H1 (cell line): Measurements from ENCODE around the gene OR2AJ1. TPM values are rescaled to one million over a fixed set of nuclear protein-coding genes. Genes with fewer than 3 reads are reported as not detected.

Experiments
- EP300 ChIP-seq, 2 experiments: IDR thresholded peaks; 1 replicate in 1 of 2; 2 replicates in 1 of 2; pipeline ENCODE4 v1.6.1; 2011 to 2012; ENCODE audit warnings: low read depth in 2 of 2, low read length in 2 of 2, mild to moderate bottlenecking in 2 of 2, borderline replicate concordance in 1 of 2, inconsistent platforms in 1 of 2, moderate library complexity in 1 of 2
- TAF7 ChIP-seq: optimal IDR thresholded peaks from 2 replicates; pipeline ENCODE3; 2011; ENCODE audit warnings: low read depth, mild to moderate bottlenecking, inconsistent platforms, low read length, moderate library complexity, borderline replicate concordance
- polyA plus RNA-seq, 7 experiments: library from polyadenylated mRNA; depleted of rRNA in 3 of 7; stranded (reverse) in 5 of 7; unstranded in 2 of 7; fragments of >200 nt in 5 of 7; fragments of 200-250 nt in 2 of 7; gene quantifications; 1 replicate in 5 of 7; 2 replicates in 1 of 7; 4 replicates in 1 of 7; pipeline versions ENCODE4 v1.2.1 to v1.2.3, GENCODE V29; 2011 to 2013; ENCODE audit warnings: missing spikeins in 2 of 7, mixed read lengths in 2 of 7
- total RNA-seq: library from RNA; stranded (reverse); fragmentation: NEBNext Ultra II Directional; extraction: Animal tissue kit (Norgen Biotek cat#: 25700); gene quantifications from 2 replicates; pipeline ENCODE4 v1.2.1, GENCODE V29; 2021

OR2AJ1 gene
- total and polyA plus RNA-seq, 2 of the 8 experiments (the other 6 are each of a cell fraction or from before 2014, with no cell fraction given): not detected

- no peak for TF ChIP-seq EP300 (IDR thresholded peaks at IDR 0.05; ENCODE audit: borderline replicate concordance in 1 of 2, low read depth in 2 of 2, low read length in 2 of 2)
- no peak for TF ChIP-seq TAF7
- TF ChIP-seq, all 59 proteins: peak for 0
Measured at GRCh38 chr1:247961791-247962190, 37.1 kb downstream of the OR2AJ1 start (continued).
